Measurements from ENCODE around the gene PC.

Gene PC

DNA sequence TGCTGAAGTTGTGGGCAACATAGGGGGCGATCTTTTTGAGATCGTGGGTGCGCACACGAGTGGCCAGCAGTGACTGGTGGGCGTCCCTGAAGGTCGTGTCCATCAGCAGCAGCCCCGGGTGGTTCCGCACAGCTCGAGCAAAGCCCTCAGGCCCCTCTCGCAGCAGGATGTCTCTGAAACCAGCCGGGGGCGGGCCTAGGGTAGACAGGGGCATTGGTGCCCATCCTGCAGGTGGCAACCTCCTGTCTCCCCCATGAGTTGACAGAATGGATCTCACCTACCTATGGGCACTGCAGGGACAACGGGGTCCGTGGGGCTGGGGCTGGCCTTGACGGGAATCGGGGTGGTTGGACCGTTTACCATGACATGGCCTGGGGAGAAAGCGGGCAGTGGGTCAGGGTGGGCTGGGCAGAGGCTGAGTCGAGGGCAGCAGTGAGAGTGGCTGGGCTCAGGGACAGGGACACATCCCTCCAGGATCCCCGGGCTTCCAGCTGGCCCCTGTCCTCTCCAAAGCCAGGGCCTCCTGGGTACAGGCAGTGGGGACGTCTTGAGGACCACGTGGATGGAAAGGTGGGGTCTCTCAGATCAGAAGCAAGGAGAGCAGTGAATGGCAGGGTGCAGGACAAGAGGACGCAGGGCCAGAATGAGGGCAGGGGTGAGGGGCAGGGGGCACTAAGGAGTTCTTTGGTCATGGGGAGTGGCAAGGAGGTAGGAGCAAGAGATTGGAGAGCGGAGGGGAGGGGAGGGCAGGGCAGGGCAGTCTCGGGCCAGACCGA, 105.5 kb downstream of the PC start:
- no peak for DNase-seq

DNA sequence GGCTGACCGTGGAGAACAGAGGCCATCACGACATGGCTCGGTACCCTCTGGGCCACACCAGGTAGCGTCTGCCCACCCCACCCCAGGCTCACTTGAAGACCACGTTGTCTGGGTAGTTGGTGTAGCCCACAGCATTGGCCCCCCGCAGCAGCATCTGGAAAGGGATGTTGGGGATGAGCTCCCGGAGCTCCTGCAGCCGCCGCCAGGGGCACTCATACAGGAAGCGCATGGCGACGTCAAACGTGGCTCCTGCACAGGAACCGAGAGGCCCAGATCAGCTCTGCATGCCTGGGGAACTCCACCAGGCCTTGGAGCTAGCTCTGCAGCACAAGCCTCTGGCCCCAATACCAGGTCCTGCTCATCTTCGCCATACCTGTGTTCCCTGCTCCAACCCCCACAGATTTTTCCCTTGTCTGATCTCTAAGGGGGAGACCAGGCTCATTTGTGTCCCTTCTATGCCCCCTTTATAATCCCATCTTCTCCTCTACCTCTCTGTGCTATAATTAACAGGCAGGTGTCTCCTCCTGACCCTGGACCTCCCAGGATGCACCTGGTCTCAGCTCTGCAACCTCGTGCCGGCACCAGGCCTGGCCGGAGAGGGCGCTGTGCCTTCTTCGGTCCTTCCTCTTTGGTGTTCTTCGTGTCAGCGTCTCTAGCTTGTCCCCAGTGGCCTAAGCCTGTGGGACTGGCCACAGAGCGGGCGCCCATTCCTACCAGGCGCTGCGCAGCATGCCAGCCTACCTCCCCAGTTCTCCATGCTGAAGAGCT, 106.3 kb downstream of the PC start:
- no peak for DNase-seq

DNA sequence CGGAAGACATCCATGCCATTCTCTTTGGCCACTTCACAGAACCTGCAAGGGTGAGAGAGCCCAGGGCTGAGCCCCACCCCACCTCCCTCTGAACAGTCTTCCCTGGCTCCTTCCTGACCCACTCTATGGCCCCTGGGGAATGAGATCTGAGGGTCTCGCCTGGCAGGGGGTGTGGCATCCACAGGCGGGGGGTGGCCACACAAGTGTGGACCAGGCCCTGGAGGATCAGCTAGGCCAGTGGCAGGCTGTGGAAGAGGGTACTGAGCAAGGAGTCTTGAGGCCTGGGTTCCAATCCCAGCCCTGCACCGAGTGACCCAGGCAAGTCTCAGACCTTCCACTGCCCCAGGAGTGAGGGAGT, 107.0 kb downstream of the PC start:
- no peak for DNase-seq

DNA sequence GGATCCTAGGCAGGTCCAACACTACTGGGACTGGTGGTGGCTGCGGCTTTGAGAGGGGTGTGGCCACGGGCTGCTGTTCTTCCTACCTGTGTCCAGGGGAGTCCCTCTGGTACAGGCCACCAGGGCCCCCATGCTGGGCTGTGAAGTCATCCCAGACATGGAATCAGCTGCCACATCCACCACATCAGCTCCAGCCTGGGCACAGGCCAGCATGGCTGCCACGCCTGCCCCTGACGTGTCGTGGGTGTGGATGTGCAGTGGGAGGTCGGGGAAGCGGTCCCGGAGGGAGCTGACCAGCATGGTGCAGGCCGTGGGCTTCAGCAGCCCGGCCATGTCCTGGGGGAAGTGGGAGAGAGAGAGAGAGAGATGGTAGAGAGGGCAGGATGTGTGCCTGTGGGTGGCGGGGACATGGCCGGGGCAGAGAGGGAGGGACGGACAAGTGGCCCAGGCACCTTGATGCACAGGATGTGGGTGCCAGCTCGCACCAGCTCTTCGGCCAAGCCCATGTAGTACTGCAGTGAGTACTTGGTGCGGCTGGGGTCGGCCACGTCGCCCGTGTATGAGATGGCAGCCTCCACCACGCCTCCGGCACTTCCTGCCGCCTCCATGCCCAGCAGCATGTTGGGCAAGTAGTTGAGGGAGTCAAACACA, 107.5 kb downstream of the PC start:
- no peak for DNase-seq

DNA sequence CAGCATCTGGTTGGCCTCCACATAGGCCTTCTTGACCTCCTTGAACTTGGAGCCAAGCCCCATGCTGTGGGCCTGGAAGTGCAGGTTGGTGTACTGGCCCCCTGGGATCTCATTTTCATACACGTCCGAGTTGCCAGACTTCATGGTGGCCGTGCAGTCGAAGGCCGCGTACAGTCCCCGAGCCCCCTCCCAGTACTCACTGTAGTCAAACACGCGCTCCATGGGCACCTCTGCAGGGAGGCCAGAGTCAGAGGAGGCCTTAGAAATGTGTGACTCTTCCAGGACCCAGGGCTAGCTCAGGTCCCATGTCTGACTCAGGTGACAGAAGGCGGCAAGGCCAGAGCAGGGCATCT, 108.0 kb downstream of the PC start:
- no peak for DNase-seq

DNA sequence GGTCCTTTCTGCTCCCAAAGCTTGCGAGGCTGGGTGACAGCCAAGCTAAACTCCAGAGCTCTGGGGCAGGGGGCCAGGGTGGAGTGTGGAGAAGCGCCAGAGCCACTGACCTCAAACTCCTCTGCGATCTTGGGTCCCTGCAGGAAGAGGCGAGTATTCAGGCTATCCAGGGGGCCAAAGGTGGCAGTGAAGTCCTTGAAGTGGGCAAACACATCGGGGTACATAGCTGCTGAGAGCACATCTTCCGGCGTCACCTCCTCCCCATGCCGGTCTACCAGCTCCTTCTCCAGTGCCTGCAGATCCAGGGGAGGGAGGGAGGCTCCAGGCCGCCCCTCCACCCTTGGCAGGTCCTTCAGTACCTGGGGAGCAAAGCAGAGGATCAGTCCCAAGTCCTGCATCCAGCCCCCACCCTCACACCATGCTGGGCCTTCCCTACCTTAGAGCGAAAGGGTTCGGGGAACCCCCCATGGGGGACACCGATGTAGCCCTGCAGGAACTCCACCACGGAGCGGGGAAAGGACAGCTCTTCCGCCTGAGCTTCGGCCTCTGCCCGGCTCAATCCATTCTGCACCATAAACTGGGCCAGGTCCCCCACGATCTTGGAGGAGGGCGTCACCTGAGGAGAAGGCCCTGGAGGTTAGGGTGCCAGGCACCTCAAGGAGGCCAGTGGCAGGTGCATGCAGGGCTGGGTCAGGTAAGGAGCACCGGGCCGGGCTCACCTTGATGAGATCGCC, 108.5 kb downstream of the PC start:
- DNase-seq, result no peak

DNA sequence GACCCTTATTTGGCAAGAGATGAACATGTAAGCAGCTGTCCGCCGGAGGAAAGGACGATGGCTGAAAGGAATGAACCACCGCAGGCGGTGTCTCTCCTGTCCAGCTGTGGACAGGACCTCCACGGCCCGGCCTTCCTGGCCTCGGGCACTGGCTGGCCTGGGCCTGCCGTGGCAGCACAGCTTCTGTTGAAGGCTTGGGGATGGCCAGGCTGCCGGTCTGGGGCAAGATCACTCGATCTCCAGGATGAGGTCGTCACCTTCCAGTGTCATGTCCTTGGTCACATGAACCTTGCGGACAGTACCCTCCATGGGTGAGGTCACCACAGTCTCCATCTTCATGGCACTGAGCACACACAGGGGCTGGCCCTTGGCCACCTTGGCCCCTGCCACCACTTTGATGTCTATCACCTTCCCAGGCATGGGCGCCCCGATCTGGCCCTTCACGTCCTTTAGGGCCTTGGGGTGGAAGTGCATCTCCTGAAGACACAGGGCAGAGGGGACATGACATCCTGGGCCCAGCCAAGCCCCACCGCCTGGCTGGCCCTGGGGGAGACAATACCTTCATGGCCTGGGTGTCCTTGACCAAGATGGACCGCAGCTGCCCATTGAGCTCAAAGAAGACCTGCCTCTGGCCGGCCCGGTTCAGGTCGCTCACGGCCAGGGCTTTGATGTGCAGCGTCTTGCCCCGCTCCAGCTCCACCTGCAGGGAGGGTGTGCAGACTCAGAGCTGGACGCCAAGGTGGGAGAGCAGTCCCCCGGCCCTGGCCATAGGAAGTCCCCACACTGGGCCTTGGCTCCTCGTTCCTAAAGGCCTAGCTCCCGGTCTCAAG, 109.3 kb downstream of the PC start:
- DNase-seq, result no peak

DNA sequence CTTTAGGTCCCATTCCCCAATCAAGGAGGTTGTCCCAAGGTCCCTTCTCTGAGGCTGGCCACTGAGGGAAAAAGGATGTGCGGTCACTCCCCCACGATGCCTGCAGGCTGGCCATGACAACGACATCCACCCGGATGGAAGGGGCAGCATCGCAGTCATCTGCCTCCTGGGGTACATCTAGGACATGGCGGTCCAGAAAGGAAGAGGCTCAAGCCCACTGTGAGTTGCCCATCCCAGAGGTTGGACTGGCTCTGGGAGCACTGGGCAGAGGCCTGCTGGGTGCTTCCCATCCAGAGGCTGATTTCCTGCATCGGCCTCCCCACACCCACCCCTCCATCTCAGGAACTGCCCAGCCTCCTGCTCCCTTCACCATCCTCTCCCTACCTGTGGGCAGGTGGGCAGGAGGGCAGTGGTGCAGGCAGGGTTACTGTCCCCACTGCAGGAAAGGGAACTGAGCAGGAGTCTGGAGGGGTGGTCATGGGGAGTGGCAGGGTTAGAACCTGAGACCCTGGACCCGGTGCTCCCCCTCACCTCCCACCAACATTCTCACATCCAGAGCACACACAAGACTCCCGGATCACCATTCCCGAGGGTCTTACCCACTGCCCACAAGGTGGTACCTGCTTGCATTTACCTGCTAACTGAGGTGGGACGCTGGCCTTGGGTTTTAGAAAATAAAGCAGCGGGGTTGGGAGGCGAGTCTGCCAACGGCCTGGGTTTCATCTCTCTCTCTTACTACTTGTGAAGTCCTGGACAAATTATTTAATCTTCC, 110.5 kb downstream of the PC start:
- DNase-seq, result no peak

DNA sequence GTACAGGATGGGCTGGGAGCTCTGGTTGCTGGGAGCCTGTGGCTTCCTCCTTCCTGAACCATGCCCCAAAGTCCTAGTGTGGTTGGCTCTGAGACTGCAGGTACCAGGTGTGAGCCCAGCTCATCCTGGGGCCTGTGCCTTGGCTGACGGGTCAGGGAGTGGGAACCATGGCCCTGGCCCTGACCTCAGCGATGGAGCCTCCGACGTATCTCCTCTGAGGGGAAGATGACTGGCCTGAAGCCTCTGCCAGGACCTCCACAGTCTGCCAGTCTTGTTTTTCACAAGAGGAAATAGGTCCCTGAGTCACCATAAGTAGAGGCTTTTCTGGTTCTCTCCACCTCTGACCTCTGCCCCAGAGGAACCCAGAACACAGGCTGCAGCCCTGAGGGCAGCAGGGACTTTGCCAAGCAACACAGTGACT, 111.5 kb downstream of the PC start:
- no peak for DNase-seq

DNA sequence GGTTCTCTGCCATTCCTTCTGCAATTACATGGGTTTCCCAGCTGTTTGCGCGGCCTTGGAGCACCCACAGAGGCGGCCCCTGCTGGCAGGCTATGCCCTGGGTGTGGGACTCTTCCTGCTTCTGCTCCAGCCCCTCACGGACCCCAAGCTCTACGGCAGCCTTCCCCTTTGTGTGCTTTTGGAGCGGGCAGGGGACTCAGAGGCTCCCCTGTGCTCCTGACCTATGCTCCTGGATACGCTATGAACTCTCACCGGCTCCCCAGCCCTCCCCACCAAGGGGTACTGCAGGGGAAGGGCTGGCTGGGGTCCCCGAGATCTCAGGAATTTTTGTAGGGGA, 112.3 kb downstream of the PC start:
- no peak for DNase-seq

DNA sequence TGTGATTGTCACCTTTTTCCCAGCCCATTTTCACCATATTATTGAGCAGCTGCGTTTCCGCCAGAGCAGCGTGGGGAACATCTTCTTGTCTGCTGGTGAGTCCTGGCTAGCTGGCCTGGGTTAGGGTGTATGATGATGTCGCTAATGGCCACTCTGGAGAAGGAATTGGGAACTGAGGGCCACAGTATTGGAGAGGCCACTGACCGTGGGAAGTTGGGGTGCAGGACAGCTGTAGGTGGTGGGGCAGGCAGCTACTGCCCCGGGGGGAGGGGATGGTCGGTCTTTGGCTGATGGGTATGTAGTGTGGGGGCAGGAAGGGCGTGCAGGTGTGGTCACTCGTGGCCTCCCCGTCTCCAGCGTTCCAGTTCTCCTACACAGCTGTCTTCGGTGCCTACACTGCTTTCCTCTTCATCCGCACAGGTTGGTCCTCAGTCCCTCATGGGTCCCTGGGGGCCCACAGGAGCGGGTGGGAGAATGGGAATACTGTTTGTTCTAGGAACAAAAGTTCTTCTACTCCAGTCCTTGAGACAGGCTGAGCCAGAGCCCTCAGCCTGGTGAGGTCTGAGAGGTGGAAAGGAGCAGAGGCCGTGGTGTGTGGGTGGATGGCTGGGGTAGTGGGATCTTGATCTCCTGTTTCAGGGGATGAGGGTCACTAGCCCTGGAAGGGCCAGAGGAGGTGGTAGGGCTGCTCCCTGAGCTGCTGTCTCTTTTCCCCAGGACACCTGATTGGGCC, 112.9 kb downstream of the PC start:
- DNase-seq, result no peak

DNA sequence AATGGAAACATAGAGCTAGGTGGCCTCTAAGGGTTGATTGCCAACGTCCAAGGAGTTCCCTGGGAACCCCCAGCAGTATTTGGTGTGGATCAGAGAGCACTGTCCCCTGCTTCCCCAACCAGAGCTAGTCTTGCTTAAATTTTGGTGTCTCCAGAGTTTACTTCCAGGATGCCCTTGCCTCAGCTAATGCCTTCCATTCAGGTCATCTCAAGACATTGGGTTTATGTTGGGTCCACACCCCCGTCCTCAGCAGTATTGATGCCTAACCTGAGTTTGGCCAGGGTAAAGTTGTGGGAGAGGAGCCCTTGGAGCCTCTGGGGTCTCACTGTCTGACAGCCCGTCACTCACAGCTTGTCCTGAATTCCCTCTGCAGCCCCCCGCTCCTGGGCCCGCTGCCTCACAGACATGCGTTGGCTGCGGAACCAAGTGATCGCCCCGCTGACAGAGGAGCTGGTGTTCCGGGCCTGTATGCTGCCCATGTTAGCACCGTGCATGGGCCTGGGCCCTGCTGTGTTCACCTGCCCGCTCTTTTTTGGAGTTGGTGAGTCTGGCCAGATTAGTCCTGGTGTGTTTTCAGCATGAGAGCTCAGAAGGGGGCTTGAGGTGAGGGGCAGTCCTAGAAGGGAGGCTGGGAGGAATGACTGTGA, 113.6 kb downstream of the PC start:
- no peak for DNase-seq

DNA sequence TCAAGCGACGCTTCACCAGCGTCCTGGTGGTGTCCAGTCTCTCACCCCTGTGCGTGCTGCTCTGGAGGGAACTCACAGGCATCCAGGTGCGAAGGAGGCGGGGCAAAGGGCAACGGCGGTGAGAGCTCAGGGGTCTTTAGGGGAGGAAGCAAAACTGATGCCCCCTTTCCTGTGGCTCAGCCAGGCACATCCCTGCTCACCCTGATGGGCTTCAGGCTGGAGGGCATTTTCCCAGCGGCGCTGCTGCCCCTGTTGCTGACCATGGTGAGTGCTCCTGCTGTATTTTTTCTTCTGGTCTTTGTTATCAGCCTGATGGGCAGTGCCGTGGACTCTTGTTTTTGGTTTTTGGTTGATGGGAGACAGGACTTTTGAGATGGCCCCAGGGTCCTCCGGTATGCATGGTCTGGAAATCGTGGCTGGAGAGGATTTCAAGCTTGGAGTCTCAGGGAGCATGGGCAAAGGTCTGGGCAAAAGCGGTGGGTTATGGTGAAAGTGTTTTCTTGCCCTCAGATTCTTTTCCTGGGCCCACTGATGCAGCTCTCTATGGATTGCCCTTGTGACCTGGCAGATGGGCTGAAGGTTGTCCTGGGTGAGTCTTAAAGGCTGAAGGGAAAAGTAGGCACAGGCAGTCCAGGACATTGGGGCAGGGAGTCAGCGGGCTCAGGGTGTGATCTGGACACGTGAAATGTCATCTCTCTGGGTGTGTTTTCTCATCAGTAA, 114.2 kb downstream of the PC start:
- no peak for DNase-seq

DNA sequence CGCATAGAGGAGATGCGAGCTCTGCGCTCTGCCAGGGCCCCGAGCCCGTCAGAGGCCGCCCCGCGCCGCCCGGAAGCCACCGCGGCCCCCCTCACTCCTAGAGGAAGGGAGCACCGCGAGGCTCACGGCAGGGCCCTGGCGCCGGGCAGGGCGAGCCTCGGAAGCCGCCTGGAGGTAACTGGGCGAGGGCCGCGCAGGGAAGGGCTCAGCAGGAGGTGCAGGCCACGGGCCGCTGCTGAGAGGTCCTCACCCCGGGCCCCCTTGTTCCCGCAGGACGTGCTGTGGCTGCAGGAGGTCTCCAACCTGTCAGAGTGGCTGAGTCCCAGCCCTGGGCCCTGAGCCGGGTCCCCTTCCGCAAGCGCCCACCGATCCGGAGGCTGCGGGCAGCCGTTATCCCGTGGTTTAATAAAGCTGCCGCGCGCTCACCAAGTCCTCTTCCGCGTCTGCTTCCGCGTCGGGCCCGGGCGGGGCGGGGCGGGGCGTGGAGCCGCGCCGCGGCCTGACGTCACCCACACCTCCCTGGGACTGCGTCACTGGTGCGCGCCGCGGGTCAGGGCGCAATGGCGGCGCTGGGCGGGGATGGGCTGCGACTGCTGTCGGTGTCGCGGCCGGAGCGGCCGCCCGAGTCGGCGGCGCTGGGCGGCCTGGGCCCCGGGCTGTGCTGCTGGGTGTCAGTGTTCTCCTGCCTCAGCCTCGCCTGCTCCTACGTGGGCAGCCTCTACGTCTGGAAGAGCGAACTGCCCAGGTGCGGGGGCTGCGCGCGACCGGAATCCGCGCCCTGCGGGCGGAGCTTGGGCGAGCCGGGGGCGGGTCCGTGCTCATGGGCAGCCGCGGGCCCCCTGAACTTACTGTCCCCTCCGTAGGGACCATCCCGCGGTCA, 115.0 kb downstream of the PC start, which contains the start of gene RCE1:
RCE1 (plus strand) TSS at position 546 of the 880 bp plus-strand sequence; CDS start at position 561, 15 bp downstream.
- peak; percentile 84 for DNase-seq

DNA sequence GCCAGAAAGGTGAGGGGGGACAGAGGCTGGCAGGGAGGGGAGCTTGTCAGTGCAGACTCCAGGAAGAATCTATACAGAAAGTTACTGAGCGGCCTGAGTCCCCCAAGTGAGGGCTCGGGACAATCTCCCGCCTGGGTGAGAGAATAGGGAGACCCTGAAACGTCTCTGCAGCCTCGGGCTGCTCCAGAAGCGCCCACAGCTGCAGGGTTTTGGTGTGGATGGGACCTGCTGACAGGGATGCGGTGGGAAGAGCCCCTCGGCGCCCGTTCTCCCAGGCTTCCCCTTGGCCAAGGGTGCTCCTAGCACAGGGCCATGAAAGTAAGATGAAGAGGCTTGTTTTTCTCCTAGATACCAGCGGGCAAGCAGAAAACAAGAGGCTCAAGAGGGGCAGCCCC, 115.7 kb downstream of the PC start:
- DNase-seq, result no peak

DNA sequence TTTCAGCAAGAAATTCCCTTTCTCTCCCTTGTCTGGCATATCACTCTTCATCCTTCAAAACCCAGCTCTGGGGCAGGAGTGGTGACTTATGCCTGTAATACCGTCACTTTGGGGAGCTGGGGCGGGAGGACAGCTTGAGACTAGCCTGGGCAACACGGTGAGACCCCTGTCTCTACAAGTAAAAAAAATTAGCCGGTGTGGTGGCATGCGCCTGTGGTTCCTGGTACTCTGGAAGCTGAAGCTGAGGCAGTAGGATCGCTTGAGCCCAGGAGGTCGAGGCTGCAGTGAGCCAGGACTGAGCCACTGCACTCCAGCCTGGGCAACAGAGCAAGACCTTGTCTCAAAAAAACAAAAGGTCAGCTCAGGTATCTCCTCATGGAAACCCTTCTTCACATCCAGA, 116.3 kb downstream of the PC start:
- DNase-seq, result no peak

DNA sequence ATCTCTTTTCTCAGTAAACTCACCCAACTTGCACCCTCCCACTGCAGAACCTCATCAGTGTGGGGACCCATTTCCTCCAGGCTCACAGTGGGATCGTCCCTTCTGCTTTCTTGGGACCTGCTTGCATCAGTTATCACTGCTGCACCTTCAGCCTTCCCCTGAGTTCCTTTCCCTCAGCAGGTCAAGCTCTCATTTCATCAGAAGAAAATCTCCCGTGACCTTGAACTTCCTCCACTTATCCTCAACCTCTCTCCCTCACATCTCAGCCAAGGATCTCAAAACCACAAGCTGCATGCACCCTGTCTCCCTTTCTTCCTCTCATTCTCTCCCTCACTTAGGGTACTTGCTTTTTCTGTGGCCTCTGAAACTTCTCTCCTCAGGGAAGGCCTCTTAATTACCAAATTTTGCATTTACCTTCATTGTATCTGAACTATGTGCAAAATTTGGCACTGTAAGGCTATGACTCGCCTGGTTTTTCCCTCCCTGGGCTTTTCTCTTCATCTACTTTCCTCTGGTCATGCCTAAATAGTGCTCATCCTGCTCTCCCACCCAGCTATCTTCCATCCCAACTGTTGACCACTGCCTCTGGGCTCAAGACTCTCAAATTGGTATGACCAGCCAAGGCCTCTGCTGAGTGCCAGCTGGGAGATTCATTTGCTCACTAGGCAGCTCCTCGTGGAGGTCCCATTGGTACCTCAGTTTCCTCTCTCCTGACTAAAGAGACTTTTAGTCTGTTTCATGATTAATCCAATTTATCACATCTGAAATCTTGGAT, 117.7 kb downstream of the PC start:
- no peak for DNase-seq
